HG02870 (cell line): Measurements from ENCODE around the gene NR1H4.
"Not testable (repeated sequence)": the region's sequence is repeated elsewhere in the genome, so short reads cannot be mapped to it uniquely, and the experiment has no call there.

Experiments used
- ATAC-seq: cut with Tn5 transposase; IDR thresholded peaks from one replicate; pipeline ENCODE4 v1.9.1; 2021; ENCODE audit warnings: mild to moderate bottlenecking, moderate library complexity; ENCODE audit not compliant: unreplicated experiment

NR1H4 gene

DNA sequence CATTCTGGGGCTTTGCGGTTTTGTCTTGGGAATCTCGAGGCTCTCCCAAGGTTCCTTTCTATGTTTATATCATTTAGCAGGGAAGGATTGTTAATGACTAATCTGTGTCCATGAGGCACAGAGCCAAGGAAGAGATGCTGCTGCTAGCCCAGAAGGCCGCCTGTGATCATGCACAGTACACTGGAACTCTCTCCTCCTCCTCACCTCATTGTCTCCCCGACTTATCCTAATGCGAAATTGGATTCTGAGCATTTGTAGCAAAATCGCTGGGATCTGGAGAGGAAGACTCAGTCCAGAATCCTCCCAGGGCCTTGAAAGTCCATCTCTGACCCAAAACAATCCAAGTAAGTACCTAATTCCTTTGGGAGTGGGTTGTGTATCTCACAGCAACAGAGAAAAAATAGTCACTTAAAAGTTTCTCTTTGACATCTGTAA, at the start of gene NR1H4:
TSS of gene NR1H4 (plus strand) at position 151 of the 435 bp plus-strand sequence. CDS start 19,458 bp downstream, outside the sequence.
- no peak for ATAC-seq

DNA sequence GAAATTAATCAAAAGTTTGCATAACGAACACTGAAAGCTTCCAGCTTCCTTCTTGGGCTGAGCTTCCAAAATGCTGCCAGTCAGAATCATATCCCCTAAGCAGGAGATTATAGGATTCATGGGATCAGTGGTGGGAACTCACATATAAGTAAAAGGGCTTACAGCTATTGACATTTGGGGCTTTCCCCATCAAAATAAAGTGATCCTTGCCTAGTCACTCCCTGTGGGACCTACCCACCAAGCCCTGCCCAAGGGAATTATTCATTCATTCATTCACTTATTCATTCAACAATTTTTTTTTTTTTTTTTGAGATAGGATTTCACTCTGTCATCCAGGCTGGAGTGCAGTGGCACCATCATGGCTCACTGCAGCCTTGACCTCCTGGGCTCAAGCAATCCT, 47.5 kb upstream of the NR1H4 start:
- no peak for ATAC-seq

DNA sequence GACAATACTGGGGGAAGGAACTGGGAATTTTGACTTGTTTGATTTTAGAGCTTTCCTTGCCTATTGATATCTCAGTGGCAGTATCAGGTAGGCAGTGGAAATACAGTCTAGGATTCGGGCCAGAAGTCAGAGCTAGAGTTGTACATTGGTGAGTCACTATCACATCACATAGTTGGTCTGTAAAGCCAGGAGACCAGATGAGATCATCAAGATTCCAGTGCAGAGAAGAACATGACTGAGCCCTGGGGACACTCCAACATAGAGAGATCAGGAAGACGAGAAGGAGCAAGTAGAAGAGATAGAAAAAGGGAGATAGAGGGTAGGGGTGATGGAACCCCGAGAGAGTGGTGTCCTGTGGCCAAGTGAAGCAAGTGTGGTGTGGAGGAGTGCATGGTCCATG, 46.6 kb upstream of the NR1H4 start:
- no peak for ATAC-seq

DNA sequence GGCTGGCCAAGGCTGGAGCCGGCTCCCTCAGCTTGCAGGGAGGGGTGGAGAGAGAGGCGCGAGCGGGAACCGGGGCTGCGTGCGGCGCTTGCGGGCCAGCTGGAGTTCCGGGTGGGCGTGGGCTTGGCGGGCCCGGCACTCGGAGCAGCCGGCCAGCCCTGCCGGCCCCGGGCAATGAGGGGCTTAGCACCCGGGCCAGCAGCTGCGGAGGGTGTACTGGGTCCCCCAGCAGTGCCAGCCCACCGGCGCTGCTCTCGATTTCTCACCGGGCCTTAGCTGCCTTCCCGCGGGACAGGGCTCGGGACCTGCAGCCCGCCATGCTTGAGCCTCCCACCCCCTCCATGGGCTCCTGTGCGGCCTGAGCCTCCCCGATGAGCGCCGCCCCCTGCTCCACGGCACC, 43.4 kb upstream of the NR1H4 start:
- not testable (repeated sequence) for ATAC-seq

DNA sequence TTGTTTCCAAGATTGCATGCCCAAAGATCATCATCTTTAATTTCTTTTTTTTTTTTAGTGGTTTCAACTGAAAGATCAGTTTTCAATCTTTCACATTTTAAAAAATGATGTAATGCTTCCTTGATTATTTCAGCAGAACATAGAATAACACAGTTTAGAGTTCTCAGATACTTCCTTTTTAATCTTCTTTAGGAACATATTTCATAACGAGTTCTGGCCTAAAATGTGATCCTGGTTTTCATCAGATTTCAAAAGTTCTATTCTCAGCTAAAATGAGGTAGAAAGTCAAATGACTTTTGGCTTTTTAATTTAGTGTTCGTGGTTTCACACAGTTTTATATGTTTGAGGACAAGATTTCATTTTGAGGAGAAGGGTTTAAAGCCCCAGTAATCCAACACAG, 40.0 kb upstream of the NR1H4 start:
- no peak for ATAC-seq

DNA sequence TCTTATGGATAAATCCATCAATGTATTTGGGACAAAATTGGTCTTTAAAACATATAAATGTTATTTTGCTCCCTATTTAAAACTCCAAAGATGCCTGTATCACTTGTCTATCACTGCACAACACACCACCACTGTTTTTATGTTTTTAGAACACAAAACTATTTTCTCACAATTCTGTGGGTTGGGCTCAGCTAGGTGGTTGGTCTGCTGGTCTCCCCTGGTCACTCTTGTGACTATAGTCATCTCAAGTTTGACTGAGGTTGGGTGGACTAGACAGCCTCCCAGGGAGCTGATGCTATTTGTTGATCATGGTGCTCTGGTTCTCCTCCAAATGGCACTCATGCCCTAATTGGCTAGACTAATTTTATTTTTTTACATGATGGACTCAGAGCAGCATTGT, 39.5 kb upstream of the NR1H4 start:
- ATAC-seq, result no peak

GRCh38 chr12:100435957-100436356, 37.7 kb upstream of the NR1H4 start:
- no peak for ATAC-seq

DNA sequence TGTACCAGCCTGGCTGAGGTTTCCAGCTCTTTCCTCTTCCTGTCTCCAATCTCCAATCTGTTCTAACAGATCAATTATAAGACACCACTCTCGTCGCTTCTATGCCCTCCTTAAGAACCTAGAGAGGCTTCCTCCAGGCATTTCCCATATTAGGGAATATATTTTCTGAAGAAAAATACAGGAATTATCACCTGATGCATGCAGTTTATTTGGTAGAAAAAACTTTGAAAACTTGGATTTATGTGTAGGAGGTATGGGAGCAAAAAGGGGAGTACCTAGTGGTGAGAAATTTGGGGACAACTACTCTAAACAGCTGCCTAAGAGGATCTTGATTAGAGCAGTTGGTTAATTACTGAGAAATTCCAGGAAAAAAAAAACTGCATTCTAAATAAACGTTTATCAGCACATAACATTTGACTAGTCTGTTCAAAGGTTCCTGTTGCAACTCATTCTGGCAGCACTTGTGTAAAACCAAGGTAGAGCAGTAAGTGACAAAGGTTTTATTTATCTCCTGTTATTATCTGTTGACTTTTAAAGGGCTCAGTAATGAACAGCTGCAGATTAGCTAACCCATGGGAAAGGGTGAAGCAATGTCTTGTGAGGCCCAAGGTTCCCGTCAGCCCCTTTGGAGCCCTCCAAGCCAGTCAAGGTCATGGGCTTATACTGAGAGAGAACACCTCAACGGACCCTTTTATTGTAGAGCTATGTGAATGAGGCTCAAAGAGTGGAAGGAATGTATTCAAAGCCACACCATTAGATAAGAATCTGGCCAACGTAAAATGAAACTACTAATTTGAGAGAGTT, 36.4 kb upstream of the NR1H4 start:
- ATAC-seq, result no peak

DNA sequence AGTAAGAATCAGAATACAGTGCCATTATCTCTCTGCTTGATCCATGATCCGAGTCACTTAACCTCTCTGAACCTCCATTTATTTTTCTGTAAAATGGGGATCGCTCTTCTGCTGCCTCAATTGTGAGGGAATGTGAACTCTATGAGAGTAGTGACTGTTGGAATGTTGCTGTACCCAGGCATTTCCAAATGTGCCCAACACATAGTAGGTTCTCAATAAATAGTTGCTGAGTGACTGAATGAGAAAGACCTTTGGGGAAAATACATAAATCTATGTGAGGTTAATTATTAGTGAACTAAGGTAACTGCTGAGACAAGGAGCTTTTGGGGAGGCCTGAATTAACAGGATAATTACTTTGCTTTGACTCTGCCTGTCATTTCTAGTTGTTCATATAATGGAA, 33.9 kb upstream of the NR1H4 start:
- ATAC-seq, result no peak

GRCh38 chr12:100442403-100442802, 31.3 kb upstream of the NR1H4 start:
- ATAC-seq, result no peak

DNA sequence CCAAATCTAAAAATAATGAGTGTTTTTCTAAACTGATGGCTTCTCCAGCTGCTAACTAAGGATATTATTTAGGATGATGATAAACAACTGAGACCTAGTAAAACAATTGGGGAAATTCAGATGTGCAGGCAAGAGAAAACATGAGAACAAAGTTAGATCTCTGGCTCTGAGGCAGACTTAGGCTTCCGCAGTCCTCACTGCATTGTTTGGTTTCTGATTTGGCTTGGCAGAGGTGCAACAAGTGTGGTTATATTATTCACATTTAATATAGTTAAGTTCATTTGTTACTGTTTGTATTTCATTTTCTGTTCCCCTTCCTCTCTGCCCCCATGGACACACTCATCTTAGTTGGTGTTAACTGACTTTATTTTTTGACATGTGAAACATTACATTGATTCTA, 30.2 kb upstream of the NR1H4 start:
- ATAC-seq, result no peak

- ATAC-seq, result no peak
Measured at GRCh38 chr12:100445081-100445481, 28.6 kb upstream of the NR1H4 start.

DNA sequence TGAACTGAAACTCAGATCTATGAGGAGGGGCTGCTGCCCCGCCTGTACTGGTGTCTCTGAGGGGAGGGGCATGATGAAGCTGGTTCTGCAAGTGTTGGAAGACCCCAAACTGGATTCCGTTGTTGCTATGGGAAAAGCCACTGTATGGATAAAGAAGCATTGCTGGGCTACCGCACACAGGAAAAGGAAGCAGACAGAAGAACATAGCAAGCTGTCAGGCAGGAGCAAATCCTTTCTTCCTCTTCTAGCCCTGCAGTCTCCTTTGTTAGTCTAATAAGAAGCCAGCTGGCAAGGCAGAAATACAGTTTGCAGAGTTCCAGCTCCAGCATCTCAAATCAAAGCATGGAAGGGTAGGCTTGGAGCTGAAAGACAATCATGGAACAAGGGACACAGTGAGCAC, 26.3 kb upstream of the NR1H4 start:
- no peak for ATAC-seq

- no peak for ATAC-seq
Measured at GRCh38 chr12:100448656-100449055, 25.0 kb upstream of the NR1H4 start.

DNA sequence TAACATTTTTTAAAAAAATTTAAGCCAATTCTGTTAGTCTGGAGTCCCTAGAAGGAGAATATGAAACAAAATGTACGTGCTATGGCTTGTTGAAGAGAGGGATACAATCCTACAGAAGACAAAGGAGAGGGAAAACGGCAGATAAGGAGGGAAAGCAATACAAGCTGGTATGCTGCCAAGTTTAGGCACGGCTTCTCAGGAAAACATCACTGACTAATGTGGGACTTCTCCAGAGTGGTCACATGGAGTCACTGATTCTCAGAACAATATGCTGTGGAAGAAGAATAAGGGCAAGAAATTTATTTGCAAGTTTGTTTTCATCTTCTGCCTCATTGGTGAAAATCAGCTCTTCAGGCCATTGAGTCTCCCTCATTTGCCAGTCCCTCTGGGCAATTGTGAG, 22.9 kb upstream of the NR1H4 start:
- ATAC-seq, result no peak

DNA sequence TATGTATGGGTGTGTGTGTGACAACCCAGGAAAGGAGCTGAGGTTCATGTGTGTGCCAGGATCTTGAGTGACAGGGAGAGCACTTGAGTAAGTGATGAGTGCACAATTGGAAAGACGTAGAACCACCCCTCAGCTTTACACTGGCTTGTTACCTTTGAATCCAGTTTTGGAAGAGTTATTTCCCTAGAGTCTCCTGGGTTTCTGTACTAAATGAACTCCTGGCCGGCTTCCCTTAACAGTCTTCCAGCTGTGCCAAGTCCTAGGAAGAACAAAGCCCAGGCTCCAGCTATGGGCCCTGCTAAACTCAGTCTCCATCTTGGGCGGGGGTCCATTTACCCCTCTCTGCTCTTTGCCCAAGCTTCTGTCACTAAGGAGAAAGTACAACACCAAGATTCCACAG, 19.7 kb upstream of the NR1H4 start:
- no peak for ATAC-seq

GRCh38 chr12:100455896-100456295, 17.8 kb upstream of the NR1H4 start:
- no peak for ATAC-seq

GRCh38 chr12:100458191-100458590, 15.5 kb upstream of the NR1H4 start:
- ATAC-seq, result no peak

DNA sequence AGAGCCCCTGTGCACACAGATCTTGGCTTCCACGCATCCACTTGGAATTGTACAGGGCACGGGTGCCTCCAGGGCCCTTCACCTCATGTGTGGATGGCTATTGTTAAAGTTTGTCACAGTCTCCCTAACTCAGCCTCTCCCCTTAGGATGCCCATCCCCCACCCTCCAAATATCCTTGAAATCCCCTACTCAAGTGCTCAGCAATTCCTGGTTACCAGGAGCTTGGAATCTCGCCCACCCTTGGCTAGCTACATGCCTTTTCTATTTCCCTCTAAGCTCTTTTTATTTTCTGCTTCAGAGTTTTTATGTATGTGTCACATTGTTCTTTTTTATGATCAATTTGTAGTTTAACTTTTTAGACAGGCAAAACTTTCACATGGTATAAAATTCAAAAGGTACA, 13.0 kb upstream of the NR1H4 start:
- ATAC-seq, result no peak

DNA sequence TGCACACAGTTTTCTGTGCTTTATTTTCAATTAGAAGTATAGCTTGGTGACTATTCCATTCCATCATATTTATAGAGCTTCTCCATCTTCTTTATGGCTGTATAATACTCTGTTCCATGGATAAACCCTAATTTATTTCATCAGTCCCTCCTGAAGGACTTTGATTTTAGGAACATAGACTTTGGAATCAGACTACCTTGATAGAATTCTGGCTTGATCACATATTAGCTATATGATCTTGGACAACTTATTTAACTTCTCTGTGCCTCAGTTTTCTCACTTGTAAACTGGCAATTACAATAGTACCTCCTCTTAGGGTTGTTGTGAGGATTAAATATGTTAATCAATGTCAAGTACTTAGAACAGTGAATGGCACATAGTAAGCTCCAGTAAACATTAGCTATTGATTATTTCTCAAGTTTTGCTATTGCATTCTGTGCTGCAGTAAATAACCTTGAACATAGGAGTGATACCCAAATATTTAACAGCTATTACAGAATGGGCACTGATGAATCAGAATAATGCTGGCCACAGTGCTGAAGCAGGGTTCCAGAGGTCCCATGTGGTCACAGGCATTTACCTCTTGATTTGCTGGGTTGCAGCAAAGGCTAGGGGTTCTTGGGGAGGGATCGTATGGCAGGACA, 12.2 kb upstream of the NR1H4 start:
- no peak for ATAC-seq

DNA sequence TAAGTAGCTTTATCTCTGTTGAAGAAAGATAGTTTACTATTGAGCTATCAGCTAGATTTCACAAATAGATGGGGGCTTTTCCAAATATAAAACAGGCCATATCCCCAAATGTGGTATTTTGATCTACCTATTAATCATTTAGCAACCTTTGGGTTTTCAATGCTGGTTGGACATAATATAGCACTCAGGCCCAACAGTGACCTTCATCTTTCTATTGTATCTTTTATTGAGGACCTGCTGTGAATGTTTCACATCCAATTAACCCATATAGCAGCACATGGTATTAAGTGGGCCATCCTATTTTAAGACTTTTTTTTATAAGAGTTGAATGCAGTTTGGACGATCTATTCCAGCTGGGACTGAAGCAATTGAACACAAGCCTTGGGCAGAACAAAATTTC, 10.0 kb upstream of the NR1H4 start:
- no peak for ATAC-seq

- no peak for ATAC-seq
Measured at GRCh38 chr12:100464529-100464928, 9.1 kb upstream of the NR1H4 start.

DNA sequence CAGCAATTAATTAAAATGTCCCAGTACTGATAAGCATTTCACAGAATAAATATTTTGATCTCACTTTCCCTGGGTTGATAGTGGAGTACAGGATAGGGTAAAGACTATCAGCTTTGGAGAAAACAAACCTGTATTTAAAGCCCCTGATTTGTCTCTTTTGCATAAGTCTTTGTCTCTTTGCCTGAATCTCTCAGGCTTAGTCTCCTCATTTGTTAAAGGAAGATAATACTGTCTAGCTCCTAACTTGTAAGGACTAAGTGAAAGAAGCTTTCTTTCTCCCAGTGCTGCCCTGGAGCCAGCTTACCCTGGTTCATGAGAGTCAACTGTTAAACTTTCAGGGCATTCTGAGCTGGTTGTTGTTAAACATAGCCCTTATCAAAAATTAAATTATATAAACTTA, 5.5 kb upstream of the NR1H4 start:
- ATAC-seq, result no peak
